ENCODE data around the gene PICALM.

GRCh38 chr11:86068138-86068871, 579 bp downstream of the PICALM start:
- no peak for TF ChIP-seq CTCF (IDR thresholded peaks at IDR 0.05)
- TF ChIP-seq EZH2 (IDR thresholded peaks at IDR 0.05; ENCODE audit: borderline replicate concordance, insufficient read depth, low read depth, low read length, poor library complexity, severe bottlenecking): no peak

All from B cell (primary cell).